GM12892 (cell line): ENCODE measurements around the gene NDNF.

ENCODE experiments used
- DNase-seq: peaks from one replicate; pipeline ENCODE4 v3.0.0; 2011; ENCODE audit not compliant: insufficient read length
- FAIRE-seq: peaks from 2 replicates; lab custom pipeline; 2011; peaks lifted over from hg19 to GRCh38; lab: Jason Lieb, UNC
- POLR2A ChIP-seq: IDR thresholded peaks from 2 replicates; pipeline ENCODE4 v1.6.1; 2011; ENCODE audit warnings: low read depth, low read length, control low read depth
- POLR2AphosphoS5 ChIP-seq: IDR thresholded peaks from 2 replicates; pipeline ENCODE4 v1.6.1; 2011; ENCODE audit warnings: low read depth, low read length, control low read depth
- TAF1 ChIP-seq: IDR thresholded peaks from 2 replicates; pipeline ENCODE4 v1.6.1; 2011; ENCODE audit warnings: low read depth, mild to moderate bottlenecking, control low read depth, low read length, borderline replicate concordance

NDNF gene

DNA sequence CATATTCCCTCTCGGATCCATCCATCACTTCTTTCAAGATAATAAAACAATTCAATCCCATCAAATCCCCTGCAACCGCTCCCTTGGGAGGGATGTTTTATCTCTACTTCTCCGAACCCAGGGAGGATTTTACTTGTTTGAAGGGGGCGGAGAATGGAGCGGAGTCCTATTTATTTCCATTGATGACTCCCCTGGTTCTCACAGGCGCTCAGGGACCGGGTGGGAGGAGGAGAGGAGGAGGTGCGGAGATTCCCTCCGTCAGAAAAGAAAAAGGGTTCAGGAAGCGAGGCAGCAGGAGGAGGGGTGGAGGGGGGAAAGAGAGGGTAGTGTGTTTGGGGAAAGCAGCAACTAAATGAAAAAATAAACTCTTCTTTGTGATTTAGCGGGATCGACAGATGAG lies 2.1 kb downstream of the NDNF start:
- TF ChIP-seq TAF1, result no peak
- no peak for TF ChIP-seq POLR2A
- no peak for TF ChIP-seq POLR2AphosphoS5
- no peak for FAIRE-seq
- DNase-seq, result no peak

GRCh38 chr4:121069430-121069829 lies 2.9 kb downstream of the NDNF start:
- DNase-seq (no peak), FAIRE-seq (no peak)
- TF ChIP-seq TAF1, result no peak
- TF ChIP-seq POLR2A, result no peak
- no peak for TF ChIP-seq POLR2AphosphoS5

- FAIRE-seq (no peak), DNase-seq (no peak)
- no peak for TF ChIP-seq POLR2AphosphoS5
- no peak for TF ChIP-seq POLR2A
- no peak for TF ChIP-seq TAF1
Observed at GRCh38 chr4:121064482-121064881, 7.9 kb downstream of the NDNF start.

- no peak for FAIRE-seq
- TF ChIP-seq POLR2A, result no peak
- no peak for TF ChIP-seq TAF1
- no peak for TF ChIP-seq POLR2AphosphoS5
- DNase-seq, result no peak
Observed at GRCh38 chr4:121062521-121062920, 9.8 kb downstream of the NDNF start.

- TF ChIP-seq POLR2AphosphoS5 (no peak), POLR2A (no peak), TAF1 (no peak)
- FAIRE-seq, result no peak
Observed at GRCh38 chr4:121061861-121062260, 10.5 kb downstream of the NDNF start.

DNA sequence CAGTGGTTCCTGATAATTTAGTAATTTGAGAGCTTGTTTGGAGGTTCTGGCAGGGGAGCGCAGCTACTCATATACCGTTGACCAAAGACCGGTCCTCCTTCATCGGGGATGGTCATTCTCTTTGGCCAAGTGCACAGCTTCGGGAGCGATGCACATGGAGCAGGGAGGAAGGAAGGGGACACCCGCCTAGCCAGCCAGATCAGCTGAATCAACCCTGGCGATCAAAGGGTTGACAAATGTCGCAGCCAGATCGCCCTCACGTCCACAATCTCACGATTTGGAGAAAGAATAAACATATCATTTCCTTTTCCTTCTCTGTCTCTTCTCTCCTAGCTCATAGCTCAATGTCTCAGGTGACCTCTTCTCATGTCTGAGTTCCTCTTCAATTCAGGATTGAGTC lies 11.1 kb downstream of the NDNF start:
- TF ChIP-seq POLR2A (no peak), POLR2AphosphoS5 (no peak), TAF1 (no peak)
- no peak for DNase-seq
- no peak for FAIRE-seq

More at GRCh38 chr4:121061861-121062260, 10.5 kb downstream of the NDNF start:
- DNase-seq, result no peak

- DNase-seq (no peak), FAIRE-seq (no peak)
- TF ChIP-seq POLR2A, result no peak
- no peak for TF ChIP-seq POLR2AphosphoS5
Observed at GRCh38 chr4:121057466-121057922, 14.8 kb downstream of the NDNF start.

- no peak for FAIRE-seq
- no peak for DNase-seq
- no peak for TF ChIP-seq TAF1
- no peak for TF ChIP-seq POLR2A
- no peak for TF ChIP-seq POLR2AphosphoS5
Observed at GRCh38 chr4:121056066-121056465, 16.3 kb downstream of the NDNF start.

- TF ChIP-seq POLR2A (no peak), POLR2AphosphoS5 (no peak), TAF1 (no peak)
- no peak for DNase-seq
- FAIRE-seq, result no peak
Observed at GRCh38 chr4:121054373-121054772, 18.0 kb downstream of the NDNF start.

- FAIRE-seq, result no peak
- TF ChIP-seq POLR2A, result no peak
- TF ChIP-seq POLR2AphosphoS5, result no peak
Observed at GRCh38 chr4:121053601-121054143, 18.7 kb downstream of the NDNF start.

DNA sequence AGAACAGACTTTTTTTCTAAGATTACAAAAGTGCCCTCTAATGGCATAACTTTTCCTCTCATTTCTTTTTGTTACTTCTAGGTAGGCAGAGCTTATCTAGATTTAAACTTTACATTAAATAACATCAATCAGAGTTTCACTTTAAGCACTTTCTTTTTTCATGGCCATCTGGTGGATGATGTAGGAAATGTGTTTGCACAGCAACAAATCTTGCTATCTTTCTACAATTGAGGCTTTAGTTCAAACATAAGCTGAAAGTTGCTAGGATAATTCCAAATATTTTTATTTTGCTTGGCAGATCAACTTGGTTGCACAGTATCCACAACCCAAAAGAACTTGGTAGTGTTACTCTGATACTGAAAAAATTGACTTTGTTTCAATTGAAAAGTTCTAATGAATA lies 22.0 kb downstream of the NDNF start:
- no peak for TF ChIP-seq POLR2A
- TF ChIP-seq TAF1, result no peak
- TF ChIP-seq POLR2AphosphoS5, result no peak
- DNase-seq (no peak), FAIRE-seq (no peak)

More at GRCh38 chr4:121053601-121054143, 18.7 kb downstream of the NDNF start:
- no peak for DNase-seq

DNA sequence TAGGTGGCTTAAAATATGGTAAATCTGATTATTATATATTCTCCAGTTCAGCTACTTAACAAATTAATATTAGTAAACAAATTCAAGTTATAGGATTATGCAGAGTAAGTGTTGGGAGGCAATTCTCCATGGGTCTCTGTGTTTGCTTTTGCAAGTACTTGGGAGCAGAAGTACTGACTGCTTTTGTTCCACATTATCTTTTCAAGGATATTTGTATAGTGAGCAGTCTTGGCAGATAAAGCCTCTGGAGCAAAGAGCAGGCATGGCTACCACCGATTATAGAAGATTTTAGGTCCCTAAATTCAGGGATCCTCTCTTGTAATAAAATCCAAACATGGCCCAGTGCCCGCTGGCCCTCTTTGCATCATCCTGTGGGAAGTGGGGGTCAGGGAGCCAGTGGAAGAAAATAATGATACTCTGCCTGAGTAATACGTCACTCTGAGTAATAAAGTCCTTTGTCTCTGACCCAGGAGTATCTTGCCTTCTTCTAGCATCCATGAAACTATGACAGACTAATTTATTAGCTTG lies 23.2 kb downstream of the NDNF start:
- DNase-seq, result no peak
- FAIRE-seq, result no peak
- TF ChIP-seq POLR2AphosphoS5 (no peak), TAF1 (no peak), POLR2A (no peak)
